GM10248 (cell line): ENCODE measurements around the gene KNDC1.
"Not testable (repeated sequence)": the region's sequence is repeated elsewhere in the genome, so short reads cannot be mapped to it uniquely, and the experiment has no call there.

Experiments
- CTCF ChIA-PET: fragments of 300-600 bp; sonication (Branson Sonifier 250); formaldehyde crosslinking; extraction: SDS; loops from one replicate; lab custom pipeline; 2021; ENCODE audit warnings: antibody characterized with exemption; lab: Yijun Ruan, JAX
- POLR2A ChIA-PET: fragments of 350-650 bp; sonication (Branson Sonifier 250); formaldehyde crosslinking; extraction: SDS; loops from one replicate; lab custom pipeline; 2020; ENCODE audit warnings: antibody characterized with exemption; lab: Yijun Ruan, JAX
- DNase-seq: peaks from one replicate; pipeline ENCODE4 v3.0.0; 2012; ENCODE audit errors: extremely low spot score
- TF ChIP-seq, protein P1 (sequence below): IDR thresholded peaks from 2 replicates; pipeline ENCODE4 v1.5.1; 2012; ENCODE audit warnings: mild to moderate bottlenecking, low read depth; ENCODE audit errors: extremely low read depth, missing control alignments, control extremely low read depth

Gene KNDC1

GRCh38 chr10:133159950-133160825 is at the start of gene KNDC1:
Gene KNDC1, plus strand, starts transcription at chr10:133160219. Its CDS starts 249 bp downstream, at chr10:133160468.
- no peak for DNase-seq
- TF ChIP-seq, protein P1, sequence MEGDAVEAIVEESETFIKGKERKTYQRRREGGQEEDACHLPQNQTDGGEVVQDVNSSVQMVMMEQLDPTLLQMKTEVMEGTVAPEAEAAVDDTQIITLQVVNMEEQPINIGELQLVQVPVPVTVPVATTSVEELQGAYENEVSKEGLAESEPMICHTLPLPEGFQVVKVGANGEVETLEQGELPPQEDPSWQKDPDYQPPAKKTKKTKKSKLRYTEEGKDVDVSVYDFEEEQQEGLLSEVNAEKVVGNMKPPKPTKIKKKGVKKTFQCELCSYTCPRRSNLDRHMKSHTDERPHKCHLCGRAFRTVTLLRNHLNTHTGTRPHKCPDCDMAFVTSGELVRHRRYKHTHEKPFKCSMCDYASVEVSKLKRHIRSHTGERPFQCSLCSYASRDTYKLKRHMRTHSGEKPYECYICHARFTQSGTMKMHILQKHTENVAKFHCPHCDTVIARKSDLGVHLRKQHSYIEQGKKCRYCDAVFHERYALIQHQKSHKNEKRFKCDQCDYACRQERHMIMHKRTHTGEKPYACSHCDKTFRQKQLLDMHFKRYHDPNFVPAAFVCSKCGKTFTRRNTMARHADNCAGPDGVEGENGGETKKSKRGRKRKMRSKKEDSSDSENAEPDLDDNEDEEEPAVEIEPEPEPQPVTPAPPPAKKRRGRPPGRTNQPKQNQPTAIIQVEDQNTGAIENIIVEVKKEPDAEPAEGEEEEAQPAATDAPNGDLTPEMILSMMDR: no peak
- ChIA-PET POLR2A (no interaction called here), CTCF (no interaction called here)

- ChIA-PET CTCF (no interaction called here), POLR2A (no interaction called here)
- TF ChIP-seq, protein P1: no peak
- no peak for DNase-seq
Measured at GRCh38 chr10:133110609-133111275, 49.3 kb upstream of the KNDC1 start.

DNA sequence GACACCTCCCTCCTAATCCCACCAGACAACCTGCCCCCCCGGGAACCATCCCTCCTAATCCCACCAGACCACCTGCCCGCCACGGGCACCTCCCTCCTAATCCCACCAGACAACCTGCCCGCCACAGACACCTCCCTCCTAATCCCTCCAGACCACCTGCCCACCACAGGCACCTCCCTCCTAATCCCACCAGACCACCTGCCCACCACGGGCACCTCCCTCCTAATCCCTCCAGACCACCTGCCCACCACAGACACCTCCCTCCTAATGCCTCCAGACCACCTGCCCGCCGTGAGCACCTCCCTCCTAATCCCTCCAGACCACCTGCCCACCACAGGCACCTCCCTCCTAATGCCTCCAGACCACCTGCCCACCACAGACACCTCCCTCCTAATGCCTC is 48.4 kb upstream of the KNDC1 start:
- CTCF ChIA-PET, POLR2A ChIA-PET, DNase-seq: not testable (repeated sequence)

DNA sequence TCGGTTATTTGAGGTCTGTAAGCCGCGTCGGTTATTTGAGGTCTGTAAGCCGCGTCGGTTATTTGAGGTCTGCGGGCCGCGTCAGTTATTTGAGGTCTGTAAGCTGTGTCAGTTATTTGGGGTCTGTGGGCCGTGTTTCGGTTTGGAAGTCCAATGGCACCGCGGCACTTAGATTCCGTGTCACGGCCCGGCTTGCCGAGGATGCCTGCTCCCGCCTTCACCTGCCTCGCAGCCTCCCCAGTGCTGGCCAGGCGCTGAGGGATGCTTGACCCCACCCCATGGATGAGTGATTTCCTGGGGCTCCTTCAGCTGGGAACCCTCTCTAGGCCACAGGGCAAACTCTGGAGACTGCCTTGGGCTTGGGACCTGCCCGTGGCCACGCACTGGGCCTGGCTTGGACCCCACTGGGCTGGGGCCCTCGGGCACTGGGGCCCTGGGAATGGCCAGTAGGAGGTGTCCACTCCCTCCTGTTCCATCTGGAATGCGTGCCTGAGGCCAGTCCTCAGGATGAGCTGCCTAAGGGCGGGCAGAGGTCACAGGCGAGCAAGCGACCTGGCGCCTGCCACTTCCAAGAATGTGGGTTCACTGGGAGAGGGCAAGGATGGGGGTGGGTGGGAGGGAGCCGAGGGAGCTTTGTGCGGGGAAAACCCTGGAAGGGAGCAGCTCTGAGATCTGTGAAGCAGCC is 46.7 kb upstream of the KNDC1 start:
- no peak for DNase-seq
- TF ChIP-seq, protein P1: no peak
- POLR2A ChIA-PET: no interaction called here
- CTCF ChIA-PET: no interaction called here

- ChIA-PET CTCF (no interaction called here), POLR2A (no interaction called here)
- TF ChIP-seq, protein P1: no peak
- DNase-seq: no peak
Measured at GRCh38 chr10:133113847-133114246, 46.2 kb upstream of the KNDC1 start.

GRCh38 chr10:133114251-133114650 is 45.8 kb upstream of the KNDC1 start:
- TF ChIP-seq, protein P1: no peak
- ChIA-PET POLR2A (no interaction called here), CTCF (no interaction called here)
- no peak for DNase-seq
